Left ventricle myocardium inferior (tissue), 1 donor: ENCODE measurements around the gene SLC29A2. TPM values are rescaled to one million over a fixed set of nuclear protein-coding genes. Genes with fewer than 3 reads are reported as not detected.
"Not testable (repeated sequence)": the region's sequence is repeated elsewhere in the genome, so short reads cannot be mapped to it uniquely, and the experiment has no call there.

Experiments
- DNase-seq: peaks from one replicate; pipeline ENCODE4 v3.0.0-alpha.2; 2020
- H3K27ac ChIP-seq: fragments of 200-600 bp; replicated peaks from 2 replicates; pipeline ENCODE4 v1.8.0; 2021
- H3K27me3 ChIP-seq: fragments of 200-600 bp; 2 replicates; pipeline ENCODE4 v1.8.0; 2021; ENCODE audit warnings: low read depth
- H3K36me3 ChIP-seq: fragments of 200-600 bp; 2 replicates; pipeline ENCODE4 v1.8.0; 2021
- H3K4me1 ChIP-seq: fragments of 200-600 bp; 2 replicates; pipeline ENCODE4 v1.8.0; 2021
- H3K4me3 ChIP-seq: fragments of 200-600 bp; 2 replicates; pipeline ENCODE4 v1.8.0; 2021; ENCODE audit warnings: mild to moderate bottlenecking, moderate library complexity
- H3K9me3 ChIP-seq: fragments of 200-600 bp; replicated peaks from 2 replicates; pipeline ENCODE4 v1.8.0; 2021
- intact Hi-C: fragments of 100-400 bp; cut with micrococcal nuclease; formaldehyde crosslinking; loops from one replicate; pipeline ENCODE4 v1.11.0; 2022
- total RNA-seq: library from RNA; stranded (reverse); fragmentation: NEBNext Ultra II Directional; extraction: Animal tissue kit (Norgen Biotek cat#: 25700); gene quantifications from one replicate; pipeline ENCODE4 v1.2.1, GENCODE V29; 2021
- TF ChIP-seq, protein P1 (sequence below): fragments of 200-600 bp; IDR thresholded peaks from 2 replicates; pipeline ENCODE4 v1.8.0; 2021; ENCODE audit warnings: antibody characterized with exemption, mild to moderate bottlenecking, borderline replicate concordance
- donor health status: DM: no; HTN: yes; CAD: no; lungs with severe emphysema.

Gene SLC29A2
- total RNA-seq, 1 donor from 2014 or later: 14.6 TPM

DNA sequence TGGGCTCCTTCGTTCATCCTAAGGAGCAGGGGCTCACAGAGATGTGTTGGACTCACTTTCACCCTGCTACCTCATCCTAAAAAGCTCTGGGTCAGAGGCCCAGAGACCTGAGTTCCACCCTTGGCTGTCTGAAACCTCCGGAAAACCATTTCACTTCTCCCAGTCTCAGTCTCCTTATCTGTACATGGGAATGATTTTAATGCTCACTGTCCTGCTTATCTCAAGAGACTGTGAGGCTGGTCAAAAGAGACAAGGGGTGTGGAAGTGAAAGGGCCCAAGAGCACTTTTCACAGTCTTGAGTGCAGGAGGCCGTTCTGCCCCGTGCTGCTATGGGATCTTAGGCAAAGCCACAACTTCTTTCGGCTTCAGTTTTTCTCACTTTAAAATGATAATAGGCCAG, 36.1 kb upstream of the SLC29A2 start:
- H3K4me1 ChIP-seq: peaks cover 10% of the 10 kb centered on the region
- no peaks in the 10 kb centered on the region for H3K9me3 ChIP-seq
- H3K27ac ChIP-seq: no peak overlapping the region
- TF ChIP-seq, protein P1, sequence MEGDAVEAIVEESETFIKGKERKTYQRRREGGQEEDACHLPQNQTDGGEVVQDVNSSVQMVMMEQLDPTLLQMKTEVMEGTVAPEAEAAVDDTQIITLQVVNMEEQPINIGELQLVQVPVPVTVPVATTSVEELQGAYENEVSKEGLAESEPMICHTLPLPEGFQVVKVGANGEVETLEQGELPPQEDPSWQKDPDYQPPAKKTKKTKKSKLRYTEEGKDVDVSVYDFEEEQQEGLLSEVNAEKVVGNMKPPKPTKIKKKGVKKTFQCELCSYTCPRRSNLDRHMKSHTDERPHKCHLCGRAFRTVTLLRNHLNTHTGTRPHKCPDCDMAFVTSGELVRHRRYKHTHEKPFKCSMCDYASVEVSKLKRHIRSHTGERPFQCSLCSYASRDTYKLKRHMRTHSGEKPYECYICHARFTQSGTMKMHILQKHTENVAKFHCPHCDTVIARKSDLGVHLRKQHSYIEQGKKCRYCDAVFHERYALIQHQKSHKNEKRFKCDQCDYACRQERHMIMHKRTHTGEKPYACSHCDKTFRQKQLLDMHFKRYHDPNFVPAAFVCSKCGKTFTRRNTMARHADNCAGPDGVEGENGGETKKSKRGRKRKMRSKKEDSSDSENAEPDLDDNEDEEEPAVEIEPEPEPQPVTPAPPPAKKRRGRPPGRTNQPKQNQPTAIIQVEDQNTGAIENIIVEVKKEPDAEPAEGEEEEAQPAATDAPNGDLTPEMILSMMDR: no peak
- H3K27me3 ChIP-seq: peaks cover 80% of the 10 kb centered on the region
- intact Hi-C loops: loop anchor here (5.0 kb wide), 1 partner anchor 275 kb away; no protein-coding TSS in a partner anchor
- no peak for DNase-seq
- H3K36me3 ChIP-seq: no peaks in the 10 kb centered on the region
- no peak overlapping the region for H3K4me3 ChIP-seq

DNA sequence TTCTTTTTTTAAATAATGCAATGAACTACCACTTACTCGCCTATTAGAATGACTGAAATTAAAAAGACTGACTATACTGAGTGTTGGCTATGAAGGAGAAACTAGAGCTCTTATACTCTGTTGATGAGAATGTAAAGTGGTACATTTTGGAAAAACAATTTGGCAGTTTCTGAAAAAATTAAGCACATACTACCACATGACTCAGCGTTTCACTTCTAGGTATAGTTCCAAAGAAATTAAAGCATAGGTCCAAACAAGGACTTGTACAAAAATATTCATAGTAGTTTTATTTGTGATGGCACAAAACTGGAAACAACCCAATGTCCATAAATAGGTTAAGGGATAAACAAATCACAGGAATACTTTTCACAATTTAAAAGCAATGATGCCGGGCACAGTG, 22.4 kb upstream of the SLC29A2 start:
- Histone ChIP-seq H3K27me3 (peaks cover 50% of the 10 kb centered on the region), H3K4me3 (no peak overlapping the region), H3K9me3 (no peaks in the 10 kb centered on the region), H3K36me3 (no peaks in the 10 kb centered on the region), H3K4me1 (no peaks in the 10 kb centered on the region), H3K27ac (no peak overlapping the region)
- TF ChIP-seq, protein P1: no peak
- DNase-seq: no peak
- intact Hi-C loops: no loop called here

DNA sequence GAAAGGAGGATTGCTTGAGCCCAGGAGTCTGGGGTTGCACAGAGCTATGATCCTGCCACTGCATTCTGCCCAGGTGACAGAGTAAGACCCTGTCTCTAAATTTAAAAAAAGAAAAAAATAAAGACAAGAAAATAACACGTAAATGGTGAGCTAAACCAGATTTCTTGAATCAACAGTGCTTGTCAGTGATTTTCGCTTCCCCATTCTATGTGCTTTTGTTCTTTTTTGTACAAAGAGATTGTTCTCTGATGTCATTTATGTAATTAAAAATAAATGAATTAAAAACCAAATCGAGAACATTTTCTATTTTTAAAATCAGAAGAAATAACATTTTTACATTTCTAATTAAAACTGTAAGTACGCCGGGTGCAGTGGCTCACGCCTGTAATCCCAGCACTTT, 19.8 kb upstream of the SLC29A2 start:
- DNase-seq: no peak
- Histone ChIP-seq H3K36me3 (no peaks in the 10 kb centered on the region), H3K27me3 (peaks cover 39% of the 10 kb centered on the region), H3K9me3 (no peaks in the 10 kb centered on the region), H3K27ac (no peak overlapping the region), H3K4me1 (peaks cover 5% of the 10 kb centered on the region), H3K4me3 (no peak overlapping the region)
- TF ChIP-seq, protein P1: no peak
- intact Hi-C loops: no loop called here

DNA sequence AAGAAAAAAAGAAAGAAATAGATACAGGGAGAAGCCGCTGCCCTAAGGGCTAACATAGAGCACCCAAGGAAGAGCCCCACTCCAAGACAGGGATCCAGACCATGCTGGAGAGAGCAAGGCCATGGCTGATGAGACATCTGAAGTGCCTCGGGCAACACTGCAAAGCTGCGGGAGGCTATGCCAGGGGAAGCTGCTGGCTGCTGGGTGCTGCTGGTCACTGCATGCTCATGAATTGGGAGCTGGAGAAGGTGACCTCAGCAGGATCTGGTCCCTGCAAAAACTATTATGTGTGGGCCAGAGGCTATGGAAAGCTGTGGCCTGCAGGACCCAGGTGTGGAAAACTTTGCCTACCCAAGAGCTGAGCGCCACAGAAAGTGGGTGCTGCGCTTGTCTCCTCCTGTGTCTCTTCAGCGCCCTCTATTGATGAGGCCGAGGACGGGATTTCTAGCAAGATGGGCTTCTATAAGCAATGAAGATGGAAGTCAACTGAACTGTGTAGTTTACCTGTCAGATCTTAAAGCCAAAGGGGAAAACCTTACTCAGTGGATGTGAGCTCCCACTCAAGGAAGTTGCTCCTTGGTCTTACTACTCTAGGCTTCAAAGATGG, 17.3 kb upstream of the SLC29A2 start:
- intact Hi-C loops: loop anchor here (5.0 kb wide), 1 partner anchor 77 kb away; no protein-coding TSS in a partner anchor
- TF ChIP-seq, protein P1: peak; percentile 80
- Histone ChIP-seq H3K9me3 (no peaks in the 10 kb centered on the region), H3K27me3 (peaks cover 26% of the 10 kb centered on the region), H3K4me3 (no peak overlapping the region), H3K27ac (no peak overlapping the region), H3K4me1 (peaks cover 10% of the 10 kb centered on the region), H3K36me3 (no peaks in the 10 kb centered on the region)
- DNase-seq: peak; percentile 53

DNA sequence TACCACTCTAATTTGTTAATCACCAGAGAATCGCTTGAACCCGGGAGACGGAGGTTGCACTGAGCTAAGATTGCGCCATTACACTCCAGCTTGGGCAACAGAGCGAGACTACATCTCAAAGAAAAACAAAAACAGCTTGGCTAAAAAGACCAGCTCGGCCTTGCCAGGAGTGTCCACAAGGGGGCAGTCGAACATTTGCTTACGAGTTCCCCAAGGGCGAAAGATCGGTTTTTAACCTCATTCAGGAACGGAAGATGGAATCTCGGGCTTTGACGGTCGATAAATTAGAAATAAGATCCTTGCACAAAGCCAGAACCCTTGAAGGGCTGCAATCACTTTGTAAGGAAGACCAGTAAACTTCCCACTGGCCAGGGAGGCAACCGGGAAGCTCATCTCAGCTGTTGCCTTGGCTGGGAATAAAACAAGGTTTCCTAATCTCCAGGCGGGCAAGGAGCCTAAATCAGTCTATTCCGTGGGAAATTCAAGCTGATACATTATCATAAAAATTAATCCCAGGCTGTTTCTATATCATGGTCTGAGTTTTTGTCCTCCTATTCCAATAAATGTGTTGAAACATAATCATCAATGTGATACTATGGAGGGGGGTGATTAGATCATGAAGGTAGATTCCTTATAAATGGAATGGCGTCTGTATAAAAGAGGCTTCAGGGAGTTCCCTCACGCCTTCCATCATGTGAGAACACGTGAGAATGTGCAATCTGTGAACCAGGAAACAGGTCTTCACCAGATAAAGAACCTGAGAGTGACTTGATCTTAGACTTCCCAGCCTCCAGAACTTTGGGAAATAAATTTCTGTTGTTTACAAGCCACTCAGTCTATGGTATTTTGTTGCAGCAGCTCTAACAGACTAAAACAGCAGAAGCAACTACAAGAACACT, 14.9 kb upstream of the SLC29A2 start:
- peak overlapping the region; percentile 43 for H3K27ac ChIP-seq
- intact Hi-C loops: loop anchor here (5.0 kb wide), 1 partner anchor 74 kb away; no protein-coding TSS in a partner anchor

DNA sequence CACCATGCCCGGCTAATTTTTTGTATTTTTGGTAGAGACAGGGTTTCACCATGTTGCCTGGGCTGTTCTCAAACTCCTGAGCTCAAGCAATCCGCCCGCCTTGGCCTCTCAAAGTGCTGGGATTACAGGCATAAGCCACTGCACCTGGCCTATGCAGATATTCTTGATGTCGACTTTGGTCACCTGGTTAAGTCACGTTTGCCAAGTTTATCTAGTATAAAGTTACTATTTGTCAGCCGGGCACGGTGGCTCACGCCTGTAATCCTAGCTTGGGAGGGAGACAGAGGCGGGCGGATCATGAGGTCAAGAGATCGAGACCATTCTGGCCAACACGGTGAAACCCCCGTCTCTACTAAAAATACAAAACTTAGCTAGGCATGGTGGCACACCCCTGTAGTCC, 12.8 kb upstream of the SLC29A2 start:
- H3K27me3 ChIP-seq, H3K4me3 ChIP-seq, H3K4me1 ChIP-seq, H3K9me3 ChIP-seq, intact Hi-C loops, DNase-seq, H3K36me3 ChIP-seq, H3K27ac ChIP-seq: not testable (repeated sequence)

More for the DNA sequence above, 14.9 kb upstream of the SLC29A2 start:
- H3K9me3 ChIP-seq: no peaks in the 10 kb centered on the region
- no peaks in the 10 kb centered on the region for H3K36me3 ChIP-seq
- TF ChIP-seq, protein P1: peak; percentile 94
- peak; percentile 84 for DNase-seq
- peaks cover 10% of the 10 kb centered on the region for H3K4me1 ChIP-seq
- peak overlapping the region; percentile 55 for H3K4me3 ChIP-seq
- H3K27me3 ChIP-seq: peaks cover 6% of the 10 kb centered on the region

DNA sequence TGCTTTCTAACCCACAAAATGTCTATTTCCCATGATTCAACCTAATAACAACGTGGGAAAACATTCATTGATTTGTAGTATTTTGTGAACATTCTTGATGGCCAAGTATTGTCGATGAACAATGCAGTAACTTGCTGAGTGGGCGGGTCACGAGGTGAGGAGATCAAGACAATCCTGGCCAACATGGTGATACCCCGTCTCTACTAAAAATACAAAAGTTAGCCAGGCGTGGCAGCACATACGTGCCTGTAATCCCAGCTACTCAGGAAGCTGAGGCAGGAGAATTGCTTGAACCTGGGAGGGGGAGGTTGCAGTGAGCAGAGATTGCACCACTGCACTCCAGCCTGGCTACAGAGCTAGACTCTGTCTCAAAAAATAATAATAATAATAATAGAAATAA, 8.7 kb upstream of the SLC29A2 start:
- intact Hi-C loops, H3K36me3 ChIP-seq, H3K27ac ChIP-seq, H3K4me1 ChIP-seq, H3K9me3 ChIP-seq, DNase-seq, H3K4me3 ChIP-seq: not testable (repeated sequence)
- peaks cover 11% of the 10 kb centered on the region for H3K27me3 ChIP-seq

DNA sequence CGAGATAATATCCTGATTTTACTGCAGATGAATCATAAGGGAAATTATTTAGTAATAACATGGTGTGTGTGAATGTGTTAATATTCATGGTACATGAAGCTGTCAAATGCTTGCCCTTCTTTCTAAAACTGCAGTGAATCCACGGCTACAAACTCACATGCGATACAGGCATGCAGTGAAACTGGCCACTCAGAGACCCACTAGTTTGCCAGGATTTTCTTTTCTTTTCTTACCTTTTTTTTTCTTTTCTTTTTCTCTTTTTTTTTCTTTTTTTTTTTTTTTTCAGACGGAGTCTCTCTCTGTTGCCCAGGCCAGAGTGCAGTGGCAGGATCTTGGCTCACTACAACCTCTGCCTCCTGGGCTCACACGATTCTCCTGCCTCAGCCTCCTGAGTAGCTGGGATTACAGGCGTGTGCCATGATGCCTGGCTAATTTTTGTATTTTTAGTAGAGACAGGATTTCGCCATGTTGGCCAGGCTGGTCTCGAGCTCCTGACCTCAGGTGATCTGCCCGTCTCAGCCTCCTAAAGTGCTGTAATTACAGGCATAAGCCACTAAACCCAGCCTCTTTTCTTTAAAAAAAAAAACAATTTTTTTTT, 2.2 kb upstream of the SLC29A2 start:
- intact Hi-C loops, H3K36me3 ChIP-seq, H3K9me3 ChIP-seq, DNase-seq: not testable (repeated sequence)
- Histone ChIP-seq H3K4me1 (peaks cover 48% of the 10 kb centered on the region), H3K27me3 (peaks cover 54% of the 10 kb centered on the region), H3K4me3 (peak overlapping the region; percentile 4), H3K27ac (peak overlapping the region; percentile 95)
